ENCODE data around the gene SH2D6. TPM values are rescaled to one million over a fixed set of nuclear protein-coding genes. Genes with fewer than 3 reads are reported as not detected.
A peak's percentile ranks its signal among the peaks of the same experiment; 100 is the strongest.

SH2D6 gene
- total RNA-seq, 4 donors from 2014 or later, result 7.6 to 14.2 (median 11.4) TPM; not detected in 1

DNA sequence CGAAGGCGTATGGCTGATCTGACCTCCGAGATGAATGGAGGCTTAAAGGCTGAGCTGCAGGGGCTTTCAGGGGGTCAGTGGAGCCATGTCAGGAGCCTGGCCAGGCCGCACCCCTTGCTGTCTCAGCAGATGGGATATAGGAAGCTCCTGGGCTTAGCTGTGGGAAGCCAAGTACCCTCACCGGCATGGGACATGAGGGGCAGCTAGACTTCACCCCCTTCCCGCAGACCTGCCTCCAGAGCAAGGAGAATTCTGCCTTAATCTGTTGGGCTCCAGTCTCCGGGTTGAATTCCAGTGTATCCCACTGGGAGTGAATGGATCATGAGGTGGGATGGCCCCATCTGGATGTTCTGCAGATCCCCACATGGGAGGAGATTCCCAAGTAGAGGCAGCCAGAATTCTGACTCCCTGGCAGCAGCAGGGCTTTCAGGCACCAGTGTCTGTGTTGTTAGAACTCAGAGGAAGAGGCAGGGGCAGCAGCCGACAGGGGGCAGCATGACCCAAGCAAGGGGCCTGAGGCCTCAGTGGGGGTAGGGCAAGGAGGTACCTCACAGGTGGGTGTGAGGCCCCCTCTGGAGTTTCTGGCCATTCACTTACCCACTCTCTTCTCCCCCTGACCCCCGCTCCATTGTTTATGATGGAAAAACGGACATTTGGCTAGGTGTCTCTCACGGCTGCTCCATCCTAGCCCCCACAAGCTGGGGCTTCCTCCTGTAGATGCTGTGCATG lies 27.4 kb upstream of the SH2D6 start:
- Histone ChIP-seq H3K27me3 (no peaks in the 10 kb centered on the region), H3K4me3 (no peak overlapping the region), H3K36me3 (peaks cover 0 to 7% (median 0%) of the 10 kb centered on the region in 4 donors), H3K9me3 (no peaks in the 10 kb centered on the region), H3K4me1 (no peaks in the 10 kb centered on the region), H3K27ac (no peak overlapping the region)
- intact Hi-C loops (cut with DNase I; ENCODE audit: low total_unique reads) (no loop called here), in situ Hi-C loops (cut with MboI; ENCODE audit: low pct_ligation_motif_present in 1 of 4, low pct_unique_long_range_greater_than_20kb in 1 of 4, low sequenced_read_pairs in 3 of 4) (no loop called here)
- peak; percentile 78 for DNase-seq
- TF ChIP-seq EP300 (IDR thresholded peaks at IDR 0.05; ENCODE audit: low read depth) (no peak), POLR2AphosphoS5 (IDR thresholded peaks at IDR 0.05) (no peak)
- TF ChIP-seq, protein P1, sequence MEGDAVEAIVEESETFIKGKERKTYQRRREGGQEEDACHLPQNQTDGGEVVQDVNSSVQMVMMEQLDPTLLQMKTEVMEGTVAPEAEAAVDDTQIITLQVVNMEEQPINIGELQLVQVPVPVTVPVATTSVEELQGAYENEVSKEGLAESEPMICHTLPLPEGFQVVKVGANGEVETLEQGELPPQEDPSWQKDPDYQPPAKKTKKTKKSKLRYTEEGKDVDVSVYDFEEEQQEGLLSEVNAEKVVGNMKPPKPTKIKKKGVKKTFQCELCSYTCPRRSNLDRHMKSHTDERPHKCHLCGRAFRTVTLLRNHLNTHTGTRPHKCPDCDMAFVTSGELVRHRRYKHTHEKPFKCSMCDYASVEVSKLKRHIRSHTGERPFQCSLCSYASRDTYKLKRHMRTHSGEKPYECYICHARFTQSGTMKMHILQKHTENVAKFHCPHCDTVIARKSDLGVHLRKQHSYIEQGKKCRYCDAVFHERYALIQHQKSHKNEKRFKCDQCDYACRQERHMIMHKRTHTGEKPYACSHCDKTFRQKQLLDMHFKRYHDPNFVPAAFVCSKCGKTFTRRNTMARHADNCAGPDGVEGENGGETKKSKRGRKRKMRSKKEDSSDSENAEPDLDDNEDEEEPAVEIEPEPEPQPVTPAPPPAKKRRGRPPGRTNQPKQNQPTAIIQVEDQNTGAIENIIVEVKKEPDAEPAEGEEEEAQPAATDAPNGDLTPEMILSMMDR (IDR thresholded peaks at IDR 0.05), result peak; percentile 62 to 72 (median 64)
- WGBS, 2 donors (ENCODE audit: low coverage in 1 of 2), result 84% methylated on average over 11 of the region's 11 CpGs; no CpG with 5 or more reads in 1 of the 2 donors

DNA sequence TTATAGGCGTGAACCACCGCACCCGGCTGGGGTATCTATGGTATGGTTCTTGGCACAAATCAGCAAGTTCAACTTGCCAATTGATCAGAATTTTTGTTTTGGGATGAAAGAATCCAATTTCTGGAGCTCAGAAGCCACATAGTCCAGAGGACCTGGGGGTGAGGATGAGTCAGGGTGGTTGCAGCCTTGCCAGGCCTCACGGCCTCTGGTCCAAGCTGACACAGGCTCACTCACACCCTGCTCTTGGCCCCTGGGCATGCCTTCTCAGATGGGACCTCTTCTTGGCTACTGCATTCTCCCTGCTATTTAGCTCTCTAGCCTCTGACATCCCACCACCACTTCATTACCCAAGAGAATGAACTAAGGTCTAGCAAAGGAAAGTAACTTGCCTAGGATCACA lies 24.7 kb upstream of the SH2D6 start:
- H3K9me3 ChIP-seq, result no peaks in the 10 kb centered on the region
- in situ Hi-C loops (cut with MboI; ENCODE audit: low pct_ligation_motif_present in 1 of 4, low pct_unique_long_range_greater_than_20kb in 1 of 4, low sequenced_read_pairs in 3 of 4), result no loop called here
- H3K27me3 ChIP-seq, result no peaks in the 10 kb centered on the region
- H3K4me3 ChIP-seq, result no peak overlapping the region
- peaks cover 0 to 8% (median 2%) of the 10 kb centered on the region in 4 donors for H3K4me1 ChIP-seq
- TF ChIP-seq POLR2A (IDR thresholded peaks at IDR 0.05) (no peak), POLR2AphosphoS5 (IDR thresholded peaks at IDR 0.05) (no peak), EP300 (IDR thresholded peaks at IDR 0.05; ENCODE audit: low read depth) (no peak)
- TF ChIP-seq, protein P1 (IDR thresholded peaks at IDR 0.05), result no peak
- H3K27ac ChIP-seq, result no peak overlapping the region
- DNase-seq, result no peak
- intact Hi-C loops (cut with DNase I; ENCODE audit: low total_unique reads), result no loop called here
- WGBS, 2 donors (ENCODE audit: low coverage in 1 of 2), result 94 to 100% methylated on average over 3 to 4 of the region's 4 CpGs
- peaks cover 0 to under 1% (median 0%) of the 10 kb centered on the region in 4 donors for H3K36me3 ChIP-seq

GRCh38 chr2:85394261-85394681 lies 24.2 kb upstream of the SH2D6 start:
- Histone ChIP-seq H3K9me3 (no peaks in the 10 kb centered on the region), H3K36me3 (no peaks in the 10 kb centered on the region), H3K27ac (no peak overlapping the region), H3K27me3 (no peaks in the 10 kb centered on the region), H3K4me3 (no peak overlapping the region), H3K4me1 (peaks cover 0 to 8% (median 2%) of the 10 kb centered on the region in 4 donors)
- DNase-seq, result no peak
- in situ Hi-C loops (cut with MboI; ENCODE audit: low pct_ligation_motif_present in 1 of 4, low pct_unique_long_range_greater_than_20kb in 1 of 4, low sequenced_read_pairs in 3 of 4) (no loop called here), intact Hi-C loops (cut with DNase I; ENCODE audit: low total_unique reads) (no loop called here)
- TF ChIP-seq POLR2AphosphoS5 (IDR thresholded peaks at IDR 0.05) (no peak), POLR2A (IDR thresholded peaks at IDR 0.05) (no peak), EP300 (IDR thresholded peaks at IDR 0.05; ENCODE audit: low read depth) (no peak)
- TF ChIP-seq, protein P1 (IDR thresholded peaks at IDR 0.05), result no peak
- 91% methylated on average over 4 of the region's 4 CpGs; no CpG with 5 or more reads in 1 of the 2 donors for WGBS, 2 donors (ENCODE audit: low coverage in 1 of 2)

DNA sequence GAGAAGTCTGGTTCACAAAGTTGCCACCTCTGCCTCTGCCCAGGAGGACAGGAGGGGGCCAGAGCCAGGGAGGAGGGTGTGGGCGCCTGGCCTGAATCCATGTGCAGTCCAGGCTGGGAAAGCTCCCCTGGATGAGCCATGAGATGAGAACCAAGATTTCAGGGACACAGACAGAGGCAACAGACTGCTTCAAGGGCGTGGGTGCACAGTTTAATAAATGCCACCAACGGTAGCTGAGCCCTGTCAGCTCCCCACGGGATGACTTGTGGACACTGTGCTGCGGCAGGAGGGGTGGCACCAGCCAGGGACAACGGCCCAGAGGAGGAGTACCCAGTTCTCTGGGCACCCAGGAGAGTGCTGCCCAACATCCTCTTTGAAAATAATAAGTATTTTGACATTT lies 23.5 kb upstream of the SH2D6 start:
- Histone ChIP-seq H3K27ac (no peak overlapping the region), H3K4me3 (no peak overlapping the region), H3K4me1 (peaks cover 0 to 8% (median 2%) of the 10 kb centered on the region in 4 donors), H3K9me3 (no peaks in the 10 kb centered on the region), H3K36me3 (no peaks in the 10 kb centered on the region), H3K27me3 (no peaks in the 10 kb centered on the region)
- TF ChIP-seq POLR2AphosphoS5 (IDR thresholded peaks at IDR 0.05), result no peak
- TF ChIP-seq POLR2A (IDR thresholded peaks at IDR 0.05), result no peak
- no peak for TF ChIP-seq EP300 (IDR thresholded peaks at IDR 0.05; ENCODE audit: low read depth)
- WGBS, 2 donors (ENCODE audit: low coverage in 1 of 2), result 88 to 100% methylated on average over 2 to 6 of the region's 6 CpGs
- in situ Hi-C loops (cut with MboI; ENCODE audit: low pct_ligation_motif_present in 1 of 4, low pct_unique_long_range_greater_than_20kb in 1 of 4, low sequenced_read_pairs in 3 of 4) (no loop called here), intact Hi-C loops (cut with DNase I; ENCODE audit: low total_unique reads) (no loop called here)
- no peak for DNase-seq
